ENCODE measurements around the gene PNMA8B. TPM values are rescaled to one million over a fixed set of nuclear protein-coding genes. Genes with fewer than 3 reads are reported as not detected.

Gene PNMA8B
- total RNA-seq, 1 experiment from 2014 or later: 1.5 TPM

DNA sequence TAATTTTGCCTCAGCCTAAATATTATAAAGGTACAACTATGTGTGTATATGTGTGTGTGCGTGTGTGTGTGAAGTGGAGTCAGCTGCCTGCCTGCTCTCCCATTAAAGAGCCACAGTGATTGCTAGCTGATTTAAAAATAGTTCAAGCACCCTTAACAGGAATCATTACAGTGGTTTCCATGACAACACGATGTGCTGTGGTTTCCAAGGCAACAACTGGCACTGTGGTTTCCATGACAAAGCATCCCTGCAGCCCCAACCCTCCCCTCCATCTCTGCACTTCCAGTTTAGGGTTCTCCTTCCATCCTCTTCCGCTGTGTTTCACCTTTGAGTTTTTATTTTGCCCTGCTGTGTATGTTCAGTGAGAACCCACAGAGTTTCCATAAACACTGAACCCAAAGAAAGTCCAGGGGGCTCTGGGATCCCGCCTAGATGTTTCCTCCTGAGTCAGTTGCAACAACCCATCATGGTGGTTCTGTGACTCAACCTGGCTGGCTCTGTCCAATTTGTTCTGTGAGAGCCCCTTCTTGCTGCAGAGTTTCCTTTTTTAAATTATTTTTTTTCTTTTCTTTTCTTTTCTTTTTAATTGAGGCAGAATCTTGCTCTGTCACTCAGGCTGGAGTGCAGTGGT lies 17.2 kb downstream of the PNMA8B start:
- peak overlapping the region in 1 of 3 experiments; percentile 94; a peak in 2 of 7 replicates for H3K27ac Mint-ChIP-seq
- H2AFZ ChIP-seq (ENCODE audit: low read length): no peak overlapping the region

More for the DNA sequence above, 17.2 kb downstream of the PNMA8B start:
- H3K56ac ChIP-seq (ENCODE audit: insufficient read length, low read depth, low read length): no peak overlapping the region
- H2BK120ac ChIP-seq (ENCODE audit: low read depth, low read length, poor library complexity, severe bottlenecking): peak overlapping the region; percentile 81
- no peaks in the 10 kb centered on the region for H3K23me2 ChIP-seq (ENCODE audit: insufficient read length, low read depth, low read length, poor library complexity, severe bottlenecking)
- H3T11ph ChIP-seq (ENCODE audit: low read length): peak overlapping the region; percentile 45
- WGBS (ENCODE audit: extremely low coverage, insufficient read length, low lambda C conversion rate): no CpG with 5 or more reads among the region's 4 CpGs
- TF ChIP-seq, protein P1, sequence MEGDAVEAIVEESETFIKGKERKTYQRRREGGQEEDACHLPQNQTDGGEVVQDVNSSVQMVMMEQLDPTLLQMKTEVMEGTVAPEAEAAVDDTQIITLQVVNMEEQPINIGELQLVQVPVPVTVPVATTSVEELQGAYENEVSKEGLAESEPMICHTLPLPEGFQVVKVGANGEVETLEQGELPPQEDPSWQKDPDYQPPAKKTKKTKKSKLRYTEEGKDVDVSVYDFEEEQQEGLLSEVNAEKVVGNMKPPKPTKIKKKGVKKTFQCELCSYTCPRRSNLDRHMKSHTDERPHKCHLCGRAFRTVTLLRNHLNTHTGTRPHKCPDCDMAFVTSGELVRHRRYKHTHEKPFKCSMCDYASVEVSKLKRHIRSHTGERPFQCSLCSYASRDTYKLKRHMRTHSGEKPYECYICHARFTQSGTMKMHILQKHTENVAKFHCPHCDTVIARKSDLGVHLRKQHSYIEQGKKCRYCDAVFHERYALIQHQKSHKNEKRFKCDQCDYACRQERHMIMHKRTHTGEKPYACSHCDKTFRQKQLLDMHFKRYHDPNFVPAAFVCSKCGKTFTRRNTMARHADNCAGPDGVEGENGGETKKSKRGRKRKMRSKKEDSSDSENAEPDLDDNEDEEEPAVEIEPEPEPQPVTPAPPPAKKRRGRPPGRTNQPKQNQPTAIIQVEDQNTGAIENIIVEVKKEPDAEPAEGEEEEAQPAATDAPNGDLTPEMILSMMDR (conservative IDR thresholded peaks at IDR 0.05): no peak
- no peaks in the 10 kb centered on the region for H3K36me3 Mint-ChIP-seq (ENCODE audit: insufficient read depth in 1 of 3, low read depth in 3 of 3)
- no peaks in the 10 kb centered on the region for H3K79me2 ChIP-seq (ENCODE audit: insufficient read depth, low read length)
- peak overlapping the region; percentile 59; the same call in 1 of the 2 replicates for H3K4ac ChIP-seq (ENCODE audit: low read depth, low read length)
- H3K23ac ChIP-seq (ENCODE audit: insufficient read length, low read depth, low read length): no peak overlapping the region
- no peak overlapping the region for H2AK5ac ChIP-seq (ENCODE audit: insufficient read length, low read length)
- H4K8ac ChIP-seq (replicated peaks; ENCODE audit: insufficient read length, low read depth, low read length): no peak overlapping the region
- no peak overlapping the region for H4K91ac ChIP-seq (ENCODE audit: insufficient read length, low read depth, low read length)
- no peaks in the 10 kb centered on the region for H3K27me3 ChIP-seq (ENCODE audit: insufficient read depth, low read length)
- no peak for DNase-seq
- H2BK5ac ChIP-seq (ENCODE audit: insufficient read length, low read length): no peak overlapping the region
- H3K14ac ChIP-seq (ENCODE audit: insufficient read depth, low read length): no peak overlapping the region
- H3K9me3 Mint-ChIP-seq: no peaks in the 10 kb centered on the region
- no peaks in the 10 kb centered on the region for H3K9me3 ChIP-seq (ENCODE audit: control insufficient read depth, low read depth, low read length)
- H3K79me1 ChIP-seq (ENCODE audit: insufficient read depth, low read depth, low read length, poor library complexity, severe bottlenecking): no peaks in the 10 kb centered on the region
- H3K4me1 Mint-ChIP-seq: peaks cover 12 to 20% of the 10 kb centered on the region in 2 experiments
- H3K4me2 ChIP-seq (ENCODE audit: insufficient read depth, insufficient read length, low read length): no peak overlapping the region
- H3K4me1 ChIP-seq (ENCODE audit: insufficient read depth, low read length): no peaks in the 10 kb centered on the region
- no peak overlapping the region for H3K9ac ChIP-seq (ENCODE audit: extremely low read depth, insufficient read length, low read length)
- H4K5ac ChIP-seq (ENCODE audit: insufficient read length, low read depth, low read length): no peak overlapping the region
- H3K4me3 Mint-ChIP-seq: peak overlapping the region in 1 of 2 experiments; percentile 61; a peak in 2 of 5 replicates
- H2BK12ac ChIP-seq (ENCODE audit: insufficient read length, low read depth, low read length): no peak overlapping the region
- H2BK20ac ChIP-seq (ENCODE audit: low read depth, low read length, poor library complexity, severe bottlenecking): peak overlapping the region; percentile 1
- peaks cover 2% of the 10 kb centered on the region; the same call in 1 of the 2 replicates for H3K27me3 Mint-ChIP-seq (ENCODE audit: low read depth)
- no peak overlapping the region for H2BK15ac ChIP-seq (ENCODE audit: low read depth, low read length)
- H3K18ac ChIP-seq (ENCODE audit: insufficient read length, low read depth, low read length): peak overlapping the region; percentile 78
- no peaks in the 10 kb centered on the region for H4K20me1 ChIP-seq (ENCODE audit: control insufficient read depth, insufficient read depth, insufficient read length)
- no peak overlapping the region for H3K27ac ChIP-seq (ENCODE audit: insufficient read length, low read depth, low read length)
